ENCODE data around the gene SV2B. TPM values are rescaled to one million over a fixed set of nuclear protein-coding genes. Genes with fewer than 3 reads are reported as not detected.

The SV2B gene
- total RNA-seq, 1 experiment from 2014 or later: 1.4 TPM

DNA sequence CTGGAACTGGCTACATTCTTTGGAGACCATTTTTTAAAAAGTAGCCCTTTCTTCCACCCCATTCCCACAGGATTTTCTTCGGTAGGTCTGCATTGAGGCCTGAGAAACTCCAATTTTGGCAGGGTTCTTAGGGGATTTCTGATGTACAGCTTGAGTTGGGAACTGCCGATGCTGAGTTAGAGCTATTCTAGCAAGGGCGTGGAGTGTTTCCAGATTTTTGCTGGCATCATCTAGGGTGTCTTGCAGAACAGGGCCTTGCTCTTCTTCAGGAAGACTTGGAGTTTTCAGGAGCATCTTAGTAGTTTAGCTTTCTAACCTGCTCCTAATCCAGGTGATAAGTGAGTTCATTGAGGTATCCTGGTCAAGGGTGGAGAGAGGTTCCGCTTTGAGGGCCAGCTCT lies 41.0 kb downstream of the SV2B start (continued):
- TF ChIP-seq, protein P1, sequence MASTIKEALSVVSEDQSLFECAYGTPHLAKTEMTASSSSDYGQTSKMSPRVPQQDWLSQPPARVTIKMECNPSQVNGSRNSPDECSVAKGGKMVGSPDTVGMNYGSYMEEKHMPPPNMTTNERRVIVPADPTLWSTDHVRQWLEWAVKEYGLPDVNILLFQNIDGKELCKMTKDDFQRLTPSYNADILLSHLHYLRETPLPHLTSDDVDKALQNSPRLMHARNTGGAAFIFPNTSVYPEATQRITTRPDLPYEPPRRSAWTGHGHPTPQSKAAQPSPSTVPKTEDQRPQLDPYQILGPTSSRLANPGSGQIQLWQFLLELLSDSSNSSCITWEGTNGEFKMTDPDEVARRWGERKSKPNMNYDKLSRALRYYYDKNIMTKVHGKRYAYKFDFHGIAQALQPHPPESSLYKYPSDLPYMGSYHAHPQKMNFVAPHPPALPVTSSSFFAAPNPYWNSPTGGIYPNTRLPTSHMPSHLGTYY (CRISPR knock-in tag; IDR thresholded peaks at IDR 0.05): no peak
- no peak for TF ChIP-seq TCF7 (CRISPR knock-in tag; IDR thresholded peaks at IDR 0.05; ENCODE audit: low read depth)
- no peak for TF ChIP-seq ATF3 (CRISPR knock-in tag; conservative IDR thresholded peaks at IDR 0.05)
- no peak for TF ChIP-seq CBFB (CRISPR knock-in tag; IDR thresholded peaks at IDR 0.05; ENCODE audit: low read depth)
- TF ChIP-seq EMX1 (CRISPR knock-in tag; IDR thresholded peaks at IDR 0.05): no peak
- no peak for TF ChIP-seq AR (CRISPR knock-in tag; IDR thresholded peaks at IDR 0.05)
- TF ChIP-seq, protein P2, sequence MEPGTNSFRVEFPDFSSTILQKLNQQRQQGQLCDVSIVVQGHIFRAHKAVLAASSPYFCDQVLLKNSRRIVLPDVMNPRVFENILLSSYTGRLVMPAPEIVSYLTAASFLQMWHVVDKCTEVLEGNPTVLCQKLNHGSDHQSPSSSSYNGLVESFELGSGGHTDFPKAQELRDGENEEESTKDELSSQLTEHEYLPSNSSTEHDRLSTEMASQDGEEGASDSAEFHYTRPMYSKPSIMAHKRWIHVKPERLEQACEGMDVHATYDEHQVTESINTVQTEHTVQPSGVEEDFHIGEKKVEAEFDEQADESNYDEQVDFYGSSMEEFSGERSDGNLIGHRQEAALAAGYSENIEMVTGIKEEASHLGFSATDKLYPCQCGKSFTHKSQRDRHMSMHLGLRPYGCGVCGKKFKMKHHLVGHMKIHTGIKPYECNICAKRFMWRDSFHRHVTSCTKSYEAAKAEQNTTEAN (CRISPR knock-in tag; IDR thresholded peaks at IDR 0.05): no peak
- no peak for TF ChIP-seq GRHL2 (CRISPR knock-in tag; IDR thresholded peaks at IDR 0.05; ENCODE audit: insufficient replicate concordance, severe bottlenecking)
- TF ChIP-seq SP1 (CRISPR knock-in tag; conservative IDR thresholded peaks at IDR 0.05): no peak
- no peak for TF ChIP-seq ATF2 (CRISPR knock-in tag; IDR thresholded peaks at IDR 0.05; ENCODE audit: borderline replicate concordance, low read depth)
- TF ChIP-seq ZNF232 (CRISPR knock-in tag; IDR thresholded peaks at IDR 0.05): no peak
- TF ChIP-seq IRF2 (CRISPR knock-in tag; IDR thresholded peaks at IDR 0.05; ENCODE audit: borderline replicate concordance, low read depth): no peak
- no peak for TF ChIP-seq KAT7 (CRISPR knock-in tag; IDR thresholded peaks at IDR 0.05; ENCODE audit: borderline replicate concordance)
- TF ChIP-seq MXD4 (CRISPR knock-in tag; IDR thresholded peaks at IDR 0.05; ENCODE audit: borderline replicate concordance): no peak

- H3K36me3 Mint-ChIP-seq: no peaks in the 10 kb centered on the region
- peaks cover 5% of the 10 kb centered on the region for H3K4me1 Mint-ChIP-seq
- CTCF ChIA-PET: interaction anchor here (0.9 to 1.1 kb wide), 3 partner anchors 42 to 86 kb away, joined by 3 to 4 read pairs (median 3); partner anchors contain the start of gene SV2B
These were observed 42.2 kb downstream of the SV2B start for GRCh38 chr15:91142106-91142744.

More at GRCh38 chr15:91142106-91142744, 42.2 kb downstream of the SV2B start:
- ATAC-seq (peak; percentile 60), DNase-seq (ENCODE audit: low spot score) (no peak)
- Mint-ChIP-seq H3K27ac (no peak overlapping the region), H3K27me3 (ENCODE audit: low read depth) (no peaks in the 10 kb centered on the region), H3K9me3 (peaks cover 6% of the 10 kb centered on the region; the same call in 1 of the 2 replicates), H3K4me3 (no peak overlapping the region)
- no peak for TF ChIP-seq ZNF396 (CRISPR knock-in tag; IDR thresholded peaks at IDR 0.05; ENCODE audit: borderline replicate concordance)
- no peak for TF ChIP-seq ZNF281 (CRISPR knock-in tag; IDR thresholded peaks at IDR 0.05)
- no peak for TF ChIP-seq ZNF219 (CRISPR knock-in tag; IDR thresholded peaks at IDR 0.05; ENCODE audit: borderline replicate concordance)
- no peak for TF ChIP-seq TEAD1 (CRISPR knock-in tag; IDR thresholded peaks at IDR 0.05)
- TF ChIP-seq, protein P3, sequence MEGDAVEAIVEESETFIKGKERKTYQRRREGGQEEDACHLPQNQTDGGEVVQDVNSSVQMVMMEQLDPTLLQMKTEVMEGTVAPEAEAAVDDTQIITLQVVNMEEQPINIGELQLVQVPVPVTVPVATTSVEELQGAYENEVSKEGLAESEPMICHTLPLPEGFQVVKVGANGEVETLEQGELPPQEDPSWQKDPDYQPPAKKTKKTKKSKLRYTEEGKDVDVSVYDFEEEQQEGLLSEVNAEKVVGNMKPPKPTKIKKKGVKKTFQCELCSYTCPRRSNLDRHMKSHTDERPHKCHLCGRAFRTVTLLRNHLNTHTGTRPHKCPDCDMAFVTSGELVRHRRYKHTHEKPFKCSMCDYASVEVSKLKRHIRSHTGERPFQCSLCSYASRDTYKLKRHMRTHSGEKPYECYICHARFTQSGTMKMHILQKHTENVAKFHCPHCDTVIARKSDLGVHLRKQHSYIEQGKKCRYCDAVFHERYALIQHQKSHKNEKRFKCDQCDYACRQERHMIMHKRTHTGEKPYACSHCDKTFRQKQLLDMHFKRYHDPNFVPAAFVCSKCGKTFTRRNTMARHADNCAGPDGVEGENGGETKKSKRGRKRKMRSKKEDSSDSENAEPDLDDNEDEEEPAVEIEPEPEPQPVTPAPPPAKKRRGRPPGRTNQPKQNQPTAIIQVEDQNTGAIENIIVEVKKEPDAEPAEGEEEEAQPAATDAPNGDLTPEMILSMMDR (IDR thresholded peaks at IDR 0.05): peak; percentile 20
- TF ChIP-seq, protein P1 (CRISPR knock-in tag; IDR thresholded peaks at IDR 0.05): no peak
- POLR2A ChIA-PET: no interaction called here

Measured in WTC11 (cell line).